ENCODE results near the gene INMT. TPM values are rescaled to one million over a fixed set of nuclear protein-coding genes. Genes with fewer than 3 reads are reported as not detected.
A peak's percentile ranks its signal among the peaks of the same experiment; 100 is the strongest.

Gene INMT
- total RNA-seq, 4 donors from 2014 or later = 113 to 192 (median 174) TPM

- Histone ChIP-seq H3K36me3 (no peaks in the 10 kb centered on the region), H3K27ac (replicated peaks in 1 of 4) (no peak overlapping the region), H3K27me3 (no peaks in the 10 kb centered on the region), H3K4me3 (no peak overlapping the region), H3K4me1 (peaks cover 14 to 23% (median 16%) of the 10 kb centered on the region in 4 donors), H3K9me3 (no peaks in the 10 kb centered on the region)
- 64% methylated on average over 6 of the region's 6 CpGs for WGBS
- no peak for TF ChIP-seq EP300 (IDR thresholded peaks at IDR 0.05)
- no peak for TF ChIP-seq POLR2AphosphoS5 (IDR thresholded peaks at IDR 0.05)
- TF ChIP-seq CTCF (IDR thresholded peaks at IDR 0.05) = no peak
- DNase-seq (ENCODE audit: extremely low spot score) = no peak
- intact Hi-C loops (cut with DNase I) = no loop called here
Observed at GRCh38 chr7:30745261-30745941, 6.5 kb upstream of the INMT start.

- DNase-seq (ENCODE audit: extremely low spot score) = no peak
- Histone ChIP-seq H3K36me3 (peaks cover 0 to 7% (median 0%) of the 10 kb centered on the region in 4 donors), H3K27ac (replicated peaks in 1 of 4) (peak overlapping the region; percentile 80 to 89 (median 88)), H3K4me1 (peaks cover 46 to 61% (median 57%) of the 10 kb centered on the region in 4 donors), H3K4me3 (no peak overlapping the region), H3K27me3 (no peaks in the 10 kb centered on the region), H3K9me3 (no peaks in the 10 kb centered on the region)
- WGBS = 84% methylated on average over 2 of the region's 2 CpGs
- intact Hi-C loops (cut with DNase I) = loop anchor here (5.0 kb wide), 1 partner anchor 42 kb away; no protein-coding TSS in a partner anchor
- no peak for TF ChIP-seq POLR2AphosphoS5 (IDR thresholded peaks at IDR 0.05)
- no peak for TF ChIP-seq EP300 (IDR thresholded peaks at IDR 0.05)
- no peak for TF ChIP-seq POLR2A (IDR thresholded peaks at IDR 0.05; ENCODE audit: low read depth)
- TF ChIP-seq CTCF (IDR thresholded peaks at IDR 0.05) = no peak
Observed at GRCh38 chr7:30750010-30750409, 1.9 kb upstream of the INMT start.

- Histone ChIP-seq H3K9me3 (no peaks in the 10 kb centered on the region), H3K4me1 (peaks cover 55 to 67% (median 66%) of the 10 kb centered on the region in 4 donors), H3K27ac (replicated peaks in 1 of 4) (peak overlapping the region; percentile 80 to 89 (median 88)), H3K4me3 (peak overlapping the region; percentile 57 to 67 (median 62)), H3K36me3 (peaks cover 0 to 14% (median 3%) of the 10 kb centered on the region in 4 donors), H3K27me3 (no peaks in the 10 kb centered on the region)
- TF ChIP-seq POLR2A (IDR thresholded peaks at IDR 0.05; ENCODE audit: low read depth) (no peak), POLR2AphosphoS5 (IDR thresholded peaks at IDR 0.05) (peak; percentile 72 to 76)
- intact Hi-C loops (cut with DNase I) = loop anchor here (5.0 kb wide), 1 partner anchor 41 kb away; no protein-coding TSS in a partner anchor
- 48% methylated on average over 9 of the region's 16 CpGs for WGBS
- no peak for DNase-seq (ENCODE audit: extremely low spot score)
Observed at GRCh38 chr7:30750683-30751650, 968 bp upstream of the INMT start.

- no peak for DNase-seq (ENCODE audit: extremely low spot score)
- peaks cover 66 to 81% (median 79%) of the 10 kb centered on the region in 4 donors for H3K4me1 ChIP-seq
- peak overlapping the region; percentile 80 to 89 (median 88) for H3K27ac ChIP-seq (replicated peaks in 1 of 4)
- no peaks in the 10 kb centered on the region for H3K27me3 ChIP-seq
- 43% methylated on average over 3 of the region's 6 CpGs for WGBS
- TF ChIP-seq EP300 (IDR thresholded peaks at IDR 0.05) = no peak
- TF ChIP-seq CTCF (IDR thresholded peaks at IDR 0.05) = no peak
- no peak for TF ChIP-seq POLR2AphosphoS5 (IDR thresholded peaks at IDR 0.05)
- TF ChIP-seq POLR2A (IDR thresholded peaks at IDR 0.05; ENCODE audit: low read depth) = no peak
- intact Hi-C loops (cut with DNase I) = loop anchor here (5.0 kb wide), 1 partner anchor 40 kb away; no protein-coding TSS in a partner anchor
- peak overlapping the region; percentile 57 to 67 (median 62) for H3K4me3 ChIP-seq
- H3K36me3 ChIP-seq = peaks cover 0 to 14% (median 3%) of the 10 kb centered on the region in 4 donors
- no peaks in the 10 kb centered on the region for H3K9me3 ChIP-seq
Observed at GRCh38 chr7:30752484-30752883, 549 bp downstream of the INMT start.
